ENCODE data around the gene C2CD3. TPM values are rescaled to one million over a fixed set of nuclear protein-coding genes. Genes with fewer than 3 reads are reported as not detected.
"Not testable (repeated sequence)": the region's sequence is repeated elsewhere in the genome, so short reads cannot be mapped to it uniquely, and the experiment has no call there.

The C2CD3 gene
- total RNA-seq, 1 experiment from 2014 or later: 8.4 TPM

- DNase-seq (ENCODE audit: low spot score): no peak
These were observed 11.2 kb downstream of the C2CD3 start for GRCh38 chr11:74159642-74160041.

- DNase-seq (ENCODE audit: low spot score): no peak
These were observed 13.6 kb downstream of the C2CD3 start for GRCh38 chr11:74157169-74157568.

GRCh38 chr11:74154620-74155281 lies 16.1 kb downstream of the C2CD3 start:
- no peak for DNase-seq (ENCODE audit: low spot score)

GRCh38 chr11:74153224-74153623 lies 17.6 kb downstream of the C2CD3 start:
- DNase-seq (ENCODE audit: low spot score): no peak

- no peak for DNase-seq (ENCODE audit: low spot score)
These were observed 23.4 kb downstream of the C2CD3 start for GRCh38 chr11:74147199-74147929.

- no peak for DNase-seq (ENCODE audit: low spot score)
These were observed 26.2 kb downstream of the C2CD3 start for GRCh38 chr11:74144592-74144991.

GRCh38 chr11:74142624-74143023 lies 28.2 kb downstream of the C2CD3 start:
- DNase-seq (ENCODE audit: low spot score): no peak

- no peak for DNase-seq (ENCODE audit: low spot score)
These were observed 28.9 kb downstream of the C2CD3 start for GRCh38 chr11:74141908-74142307.

- peak; percentile 16 for DNase-seq (ENCODE audit: low spot score)
These were observed 29.5 kb downstream of the C2CD3 start for GRCh38 chr11:74141241-74141695.

- not testable (repeated sequence) for DNase-seq (ENCODE audit: low spot score)
These were observed 30.8 kb downstream of the C2CD3 start for GRCh38 chr11:74139919-74140431.

GRCh38 chr11:74139151-74139918 lies 31.5 kb downstream of the C2CD3 start:
- no peak for DNase-seq (ENCODE audit: low spot score)

GRCh38 chr11:74138572-74138971 lies 32.2 kb downstream of the C2CD3 start:
- peak; percentile 86 for DNase-seq (ENCODE audit: low spot score)

GRCh38 chr11:74138021-74138420 lies 32.8 kb downstream of the C2CD3 start:
- peak; percentile 25 for DNase-seq (ENCODE audit: low spot score)

- DNase-seq (ENCODE audit: low spot score): peak; percentile 13
These were observed 35.5 kb downstream of the C2CD3 start for GRCh38 chr11:74135127-74135840.

- DNase-seq (ENCODE audit: low spot score): no peak
These were observed 36.1 kb downstream of the C2CD3 start for GRCh38 chr11:74134661-74135060.

- DNase-seq (ENCODE audit: low spot score): no peak
These were observed 37.4 kb downstream of the C2CD3 start for GRCh38 chr11:74133436-74133835.

- no peak for DNase-seq (ENCODE audit: low spot score)
These were observed 38.0 kb downstream of the C2CD3 start for GRCh38 chr11:74132833-74133232.

GRCh38 chr11:74129121-74129520 lies 41.7 kb downstream of the C2CD3 start:
- DNase-seq (ENCODE audit: low spot score): not testable (repeated sequence)

GRCh38 chr11:74123008-74123448 lies 47.8 kb downstream of the C2CD3 start:
- DNase-seq (ENCODE audit: low spot score): no peak

- no peak for DNase-seq (ENCODE audit: low spot score)
These were observed 49.0 kb downstream of the C2CD3 start for GRCh38 chr11:74121804-74122203.

- not testable (repeated sequence) for DNase-seq (ENCODE audit: low spot score)
These were observed 50.4 kb downstream of the C2CD3 start for GRCh38 chr11:74120260-74121035.
